DND-41 (cell line): ENCODE measurements around the gene LYL1.

Source experiments
- EZH2 ChIP-seq: IDR thresholded peaks from 3 replicates; pipeline ENCODE4 v1.6.1; 2012; ENCODE audit warnings: borderline replicate concordance, low read depth, mild to moderate bottlenecking, moderate library complexity, low read length, inconsistent platforms; ENCODE audit not compliant: severe bottlenecking
- TF ChIP-seq, protein P1 (sequence below): IDR thresholded peaks from 2 replicates; pipeline ENCODE4 v1.5.1; 2012; ENCODE audit warnings: borderline replicate concordance, low read length, moderate library complexity, mild to moderate bottlenecking; ENCODE audit not compliant: poor library complexity, severe bottlenecking; ENCODE audit errors: extremely low read depth

DNA sequence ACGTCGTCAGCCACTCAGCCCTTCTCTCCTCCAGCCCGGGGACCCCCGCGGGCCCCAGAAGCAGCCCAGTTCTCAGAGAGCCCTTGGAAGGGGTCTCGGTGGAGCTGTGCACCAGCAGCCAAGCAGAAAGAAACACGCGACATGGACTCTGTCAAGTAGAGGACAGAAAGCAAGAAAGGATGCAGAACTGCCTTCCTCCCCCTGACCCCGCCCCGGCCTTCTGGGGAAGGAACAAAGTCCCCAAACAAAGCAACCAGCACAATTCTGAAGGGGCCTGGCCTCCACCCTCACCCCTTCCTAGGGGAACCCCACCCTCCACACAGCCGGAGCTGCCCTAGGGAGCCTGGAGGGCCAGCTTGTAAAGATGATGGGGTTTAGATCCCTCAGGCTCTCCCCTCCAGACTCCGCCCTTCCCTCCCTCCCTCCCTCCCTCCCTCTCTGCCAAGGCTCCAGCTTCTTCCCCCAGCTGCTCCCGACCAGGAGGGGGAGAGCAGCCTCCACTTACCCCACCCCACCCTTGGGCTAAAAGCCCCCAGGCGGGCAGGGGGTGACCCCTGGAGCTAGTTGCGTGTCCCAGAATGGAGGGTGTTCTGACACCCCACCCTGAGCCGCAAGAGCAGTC is 7.8 kb downstream of the LYL1 start:
- TF ChIP-seq, protein P1, sequence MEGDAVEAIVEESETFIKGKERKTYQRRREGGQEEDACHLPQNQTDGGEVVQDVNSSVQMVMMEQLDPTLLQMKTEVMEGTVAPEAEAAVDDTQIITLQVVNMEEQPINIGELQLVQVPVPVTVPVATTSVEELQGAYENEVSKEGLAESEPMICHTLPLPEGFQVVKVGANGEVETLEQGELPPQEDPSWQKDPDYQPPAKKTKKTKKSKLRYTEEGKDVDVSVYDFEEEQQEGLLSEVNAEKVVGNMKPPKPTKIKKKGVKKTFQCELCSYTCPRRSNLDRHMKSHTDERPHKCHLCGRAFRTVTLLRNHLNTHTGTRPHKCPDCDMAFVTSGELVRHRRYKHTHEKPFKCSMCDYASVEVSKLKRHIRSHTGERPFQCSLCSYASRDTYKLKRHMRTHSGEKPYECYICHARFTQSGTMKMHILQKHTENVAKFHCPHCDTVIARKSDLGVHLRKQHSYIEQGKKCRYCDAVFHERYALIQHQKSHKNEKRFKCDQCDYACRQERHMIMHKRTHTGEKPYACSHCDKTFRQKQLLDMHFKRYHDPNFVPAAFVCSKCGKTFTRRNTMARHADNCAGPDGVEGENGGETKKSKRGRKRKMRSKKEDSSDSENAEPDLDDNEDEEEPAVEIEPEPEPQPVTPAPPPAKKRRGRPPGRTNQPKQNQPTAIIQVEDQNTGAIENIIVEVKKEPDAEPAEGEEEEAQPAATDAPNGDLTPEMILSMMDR = no peak
- no peak for TF ChIP-seq EZH2
